G401.6 (cell line): ENCODE measurements around the gene SH3BP1.

ENCODE experiments used
- FAIRE-seq: peaks from 2 replicates; lab custom pipeline; 2012; peaks lifted over from hg19 to GRCh38; lab: Jason Lieb, UNC

The SH3BP1 gene

GRCh38 chr22:37659066-37659896 is 19.8 kb downstream of the SH3BP1 start:
- FAIRE-seq = no peak

GRCh38 chr22:37659897-37660708 is 20.6 kb downstream of the SH3BP1 start:
- FAIRE-seq = no peak

DNA sequence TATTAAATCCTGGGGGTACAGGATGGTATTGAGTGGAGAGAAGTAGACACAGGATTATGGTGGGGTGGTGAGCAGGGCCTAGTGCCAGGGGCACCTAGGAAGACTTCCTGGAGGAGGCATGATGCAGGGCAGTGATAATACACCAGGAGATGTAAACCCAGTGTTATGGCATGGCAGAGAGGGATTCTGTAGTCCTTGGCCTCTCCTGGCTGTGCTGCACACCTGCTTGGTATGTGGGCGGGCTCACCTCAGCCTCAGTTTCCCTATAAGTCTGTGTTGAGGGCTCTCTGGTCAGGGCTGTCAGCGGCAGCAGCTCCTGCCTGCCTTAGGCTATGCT is 21.2 kb downstream of the SH3BP1 start:
- FAIRE-seq = no peak

GRCh38 chr22:37661160-37661924 is 21.9 kb downstream of the SH3BP1 start:
- no peak for FAIRE-seq

DNA sequence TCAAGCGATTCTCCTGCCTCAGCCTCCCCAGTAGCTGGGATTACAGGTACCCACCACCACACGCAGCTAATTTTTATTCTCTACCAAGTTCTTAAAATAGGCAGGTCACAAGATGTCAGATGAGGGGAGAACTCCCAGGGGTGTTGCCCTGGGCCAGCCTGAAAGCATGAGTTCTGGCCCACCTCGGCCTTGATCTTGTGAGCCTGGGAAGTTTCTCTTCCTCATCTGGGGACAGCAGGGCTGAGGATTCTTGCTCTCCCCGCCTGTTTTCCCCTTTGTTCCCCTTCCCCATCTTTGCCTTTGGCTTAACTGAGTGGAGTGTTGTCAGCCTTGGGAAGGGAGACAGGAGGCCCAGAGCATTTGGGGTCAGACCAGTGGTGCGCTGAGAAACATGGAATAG is 22.6 kb downstream of the SH3BP1 start:
- FAIRE-seq = no peak

DNA sequence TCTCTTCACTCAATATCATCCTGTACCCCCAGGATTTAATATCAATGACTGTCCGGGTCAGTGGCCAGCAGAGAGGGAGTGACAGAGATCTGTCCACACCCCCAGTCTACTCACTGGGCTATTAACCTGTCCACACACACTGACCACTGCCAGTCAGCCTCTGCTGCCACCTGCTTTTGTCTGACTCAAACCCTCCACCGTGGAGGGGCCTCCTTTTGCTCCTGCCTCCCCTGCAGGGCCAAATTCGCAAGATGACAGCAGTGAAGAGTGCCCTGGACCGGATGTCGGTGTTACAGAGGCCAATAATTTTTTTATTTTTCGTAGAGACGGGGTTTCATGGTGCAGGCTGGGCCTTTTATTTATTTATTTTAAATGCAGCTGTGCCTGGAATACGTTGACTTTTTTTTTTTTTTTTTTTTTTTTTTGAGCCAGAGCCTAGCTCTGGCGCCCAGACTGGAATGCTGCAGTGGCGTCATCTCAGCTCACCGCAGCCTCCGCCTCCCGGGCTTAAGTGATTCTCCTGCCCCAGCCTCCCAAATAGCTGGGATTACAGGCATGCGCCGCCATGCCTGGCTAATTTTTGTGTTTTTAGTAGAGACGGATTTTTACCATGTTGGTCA is 24.2 kb downstream of the SH3BP1 start:
- FAIRE-seq = no peak

GRCh38 chr22:37664249-37665101 is 25.0 kb downstream of the SH3BP1 start:
- no peak for FAIRE-seq

DNA sequence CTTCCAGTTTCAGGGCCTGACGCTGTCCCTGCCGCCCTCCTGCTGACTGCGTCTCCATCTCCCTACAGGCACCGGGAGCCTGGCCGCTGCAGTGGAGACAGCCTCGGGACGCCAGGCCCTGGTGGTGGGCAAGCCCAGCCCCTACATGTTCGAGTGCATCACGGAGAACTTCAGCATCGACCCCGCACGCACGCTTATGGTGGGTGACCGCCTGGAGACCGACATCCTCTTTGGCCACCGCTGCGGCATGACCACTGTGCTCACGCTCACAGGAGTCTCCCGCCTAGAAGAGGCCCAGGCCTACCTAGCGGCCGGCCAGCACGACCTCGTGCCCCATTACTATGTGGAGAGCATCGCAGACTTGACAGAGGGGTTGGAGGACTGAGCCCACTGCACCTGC is 26.0 kb downstream of the SH3BP1 start:
- no peak for FAIRE-seq

- no peak for FAIRE-seq
Observed at GRCh38 chr22:37669586-37669985, 30.1 kb downstream of the SH3BP1 start.

GRCh38 chr22:37672206-37672919 is 32.9 kb downstream of the SH3BP1 start:
- FAIRE-seq = no peak

DNA sequence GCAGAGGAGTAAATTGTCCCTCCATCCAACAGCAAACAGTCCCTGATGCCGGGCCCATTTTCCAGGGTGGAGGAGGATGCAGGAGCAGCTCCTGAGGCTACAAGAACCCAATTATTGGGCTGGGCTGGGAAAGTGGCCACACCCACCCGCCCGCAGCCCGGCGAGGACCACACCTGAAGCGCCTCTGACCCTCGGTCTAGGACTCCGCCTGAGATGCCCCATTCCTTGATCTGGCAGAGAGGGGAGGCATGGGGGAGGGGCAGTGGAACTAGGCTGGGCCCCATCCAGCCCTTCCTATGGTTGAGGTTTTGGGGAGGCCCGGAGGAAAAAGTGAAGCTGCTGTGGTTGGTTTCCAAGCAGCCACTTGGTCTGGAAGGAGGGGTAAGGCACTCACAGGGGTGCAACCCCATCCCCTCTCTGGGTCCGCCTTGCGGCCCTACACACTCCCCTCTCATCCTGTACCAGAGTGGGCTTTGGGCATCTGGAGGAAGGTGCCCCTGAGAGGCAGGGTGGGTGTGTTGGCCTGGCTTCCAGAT is 33.5 kb downstream of the SH3BP1 start:
- FAIRE-seq = no peak

DNA sequence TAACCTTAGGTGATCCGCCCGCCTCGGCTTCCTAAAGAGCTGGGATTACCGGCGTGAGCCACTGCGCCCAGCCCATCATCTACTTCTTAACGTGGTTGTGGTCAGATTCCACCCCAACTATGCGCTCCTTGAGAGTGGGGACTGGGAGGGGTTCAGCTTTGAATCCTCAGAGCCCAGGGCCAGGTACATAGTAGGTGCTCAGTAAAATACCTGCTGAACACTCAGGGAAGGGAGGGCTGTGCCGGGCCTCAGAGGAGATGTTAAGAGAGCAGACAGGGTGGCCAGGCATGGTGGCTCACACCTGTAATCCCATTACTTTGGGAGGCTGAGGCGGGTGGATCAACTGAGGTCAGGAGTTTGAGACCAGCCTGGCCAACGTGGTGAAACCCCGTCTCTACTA is 34.8 kb downstream of the SH3BP1 start:
- no peak for FAIRE-seq

- FAIRE-seq = peak; percentile 94
Observed at GRCh38 chr22:37674951-37675929, 35.8 kb downstream of the SH3BP1 start, which contains the start of gene LGALS1. TSS of gene LGALS1 (plus strand) at chr22:37675636. CDS start at chr22:37675703, 67 bp downstream.

- no peak for FAIRE-seq
Observed at GRCh38 chr22:37675930-37676735, 36.7 kb downstream of the SH3BP1 start.

- no peak for FAIRE-seq
Observed at GRCh38 chr22:37676736-37677492, 37.4 kb downstream of the SH3BP1 start.

DNA sequence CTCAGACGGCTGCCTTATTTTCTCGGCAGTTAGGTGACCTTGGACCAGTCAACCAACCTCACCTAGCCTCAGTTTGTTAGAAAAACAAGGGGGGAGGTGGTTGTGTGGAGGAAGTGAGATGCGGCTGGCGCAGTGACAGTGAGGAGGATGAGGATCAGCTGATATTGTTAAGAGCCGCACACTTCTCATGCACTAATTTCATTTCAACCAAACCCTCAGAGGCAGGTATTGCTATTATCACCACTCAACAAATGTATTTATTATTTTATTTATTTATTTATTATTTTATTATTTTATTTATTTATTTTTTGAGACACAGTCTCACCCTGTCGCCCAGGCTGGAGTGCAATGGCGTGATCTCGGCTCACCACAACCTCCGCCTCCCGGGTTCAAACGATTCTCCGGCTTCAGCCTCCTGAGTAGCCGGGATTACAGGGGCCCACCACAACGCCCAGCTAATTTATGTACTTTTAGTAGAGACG is 38.1 kb downstream of the SH3BP1 start:
- no peak for FAIRE-seq

DNA sequence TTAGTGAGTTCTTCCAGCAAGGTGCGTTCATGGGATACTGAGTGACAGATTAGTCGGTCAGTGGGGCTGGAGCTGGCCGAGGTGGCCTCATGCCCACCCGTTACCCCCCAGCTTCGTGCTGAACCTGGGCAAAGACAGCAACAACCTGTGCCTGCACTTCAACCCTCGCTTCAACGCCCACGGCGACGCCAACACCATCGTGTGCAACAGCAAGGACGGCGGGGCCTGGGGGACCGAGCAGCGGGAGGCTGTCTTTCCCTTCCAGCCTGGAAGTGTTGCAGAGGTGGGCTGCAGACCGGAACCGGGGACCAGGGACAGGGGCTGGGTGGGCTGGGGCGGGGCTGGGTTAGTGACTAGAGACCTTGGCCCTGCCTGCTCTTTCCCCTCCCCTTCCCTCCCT is 38.9 kb downstream of the SH3BP1 start:
- no peak for FAIRE-seq
